Vagina (tissue), 2 donors: ENCODE data around the gene TPSD1. TPM values are rescaled to one million over a fixed set of nuclear protein-coding genes. Genes with fewer than 3 reads are reported as not detected.

ENCODE experiments used
- DNase-seq, 2 donors: peaks; one replicate each; pipeline ENCODE4 v3.0.0-alpha.2; 2017; ENCODE audit errors: extremely low spot score in 2 of 2
- H3K27ac ChIP-seq: fragments of 200-600 bp; sonication (generic); one replicate; pipeline ENCODE4 v1.5.1; 2019
- H3K27me3 ChIP-seq: fragments of 200-600 bp; sonication (generic); one replicate; pipeline ENCODE4 v1.5.1; 2019
- H3K36me3 ChIP-seq, 2 donors: fragments of 200-600 bp; sonication (generic); one replicate each; pipeline ENCODE4 v1.5.1; 2017 to 2019
- H3K4me1 ChIP-seq: fragments of 200-600 bp; sonication (generic); one replicate; pipeline ENCODE4 v1.5.1; 2019
- H3K4me3 ChIP-seq, 2 donors: fragments of 200-600 bp; sonication (generic); 1 replicate in 1 of 2; 2 replicates in 1 of 2; pipeline ENCODE4 v1.5.1; 2016 to 2019
- H3K9me3 ChIP-seq: fragments of 200-600 bp; sonication (generic); one replicate; pipeline ENCODE4 v1.5.1; 2019
- POLR2A ChIP-seq, 2 donors: fragments of 450-650 bp; IDR thresholded peaks; one replicate each; pipeline ENCODE4 v1.6.1; 2017; ENCODE audit warnings: antibody characterized with exemption in 2 of 2, mild to moderate bottlenecking in 2 of 2, moderate library complexity in 2 of 2
- POLR2AphosphoS5 ChIP-seq, 2 donors: sonication (generic); formaldehyde crosslinking; IDR thresholded peaks; one replicate each; pipeline ENCODE4 v1.9.0; 2017; ENCODE audit warnings: antibody characterized with exemption in 2 of 2, mild to moderate bottlenecking in 2 of 2, low read depth in 1 of 2; ENCODE audit not compliant: insufficient read depth in 1 of 2
- intact Hi-C: fragments of 100-400 bp; cut with DNase I; formaldehyde crosslinking; loops from one replicate; pipeline ENCODE4 v1.15.1; 2023
- total RNA-seq: library from RNA; depleted of rRNA; stranded (reverse); fragments of >200 nt; gene quantifications from one replicate; pipeline ENCODE4 v1.2.3, GENCODE V29; 2016
- TF ChIP-seq, protein P1 (sequence below), 3 experiments: fragments of 450-650 bp in 2 of 3; fragments of 200-600 bp in 1 of 3; sonication (generic) in 1 of 3; IDR thresholded peaks; one replicate each; pipeline ENCODE4 v1.5.1; 2017 to 2019; ENCODE audit warnings: antibody characterized with exemption in 3 of 3, mild to moderate bottlenecking in 2 of 3, moderate library complexity in 2 of 3

The TPSD1 gene
- total RNA-seq, 1 donor from 2014 or later = 7.1 TPM

DNA sequence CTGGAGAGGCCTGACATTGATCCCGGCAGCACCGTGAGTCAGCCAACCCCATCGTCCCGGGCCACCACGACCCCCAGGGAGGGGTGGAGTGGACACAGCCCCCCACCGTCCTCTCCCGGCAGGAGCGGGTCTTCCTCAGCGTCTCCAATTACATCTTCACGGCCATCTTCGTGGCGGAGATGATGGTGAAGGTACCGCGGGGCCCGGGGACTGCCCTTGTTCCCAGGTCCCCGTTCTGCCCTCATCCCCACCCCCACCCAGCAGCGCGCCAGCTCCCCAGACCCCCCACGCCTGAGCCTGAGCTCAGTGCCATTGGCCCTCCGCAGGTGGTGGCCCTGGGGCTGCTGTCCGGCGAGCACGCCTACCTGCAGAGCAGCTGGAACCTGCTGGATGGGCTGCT lies 45.4 kb upstream of the TPSD1 start:
- Histone ChIP-seq H3K4me1 (no peaks in the 10 kb centered on the region), H3K36me3 (peaks cover 0 to 3% of the 10 kb centered on the region in 2 donors), H3K4me3 (no peak overlapping the region), H3K27ac (no peak overlapping the region), H3K9me3 (no peaks in the 10 kb centered on the region), H3K27me3 (no peaks in the 10 kb centered on the region)
- TF ChIP-seq, protein P1, sequence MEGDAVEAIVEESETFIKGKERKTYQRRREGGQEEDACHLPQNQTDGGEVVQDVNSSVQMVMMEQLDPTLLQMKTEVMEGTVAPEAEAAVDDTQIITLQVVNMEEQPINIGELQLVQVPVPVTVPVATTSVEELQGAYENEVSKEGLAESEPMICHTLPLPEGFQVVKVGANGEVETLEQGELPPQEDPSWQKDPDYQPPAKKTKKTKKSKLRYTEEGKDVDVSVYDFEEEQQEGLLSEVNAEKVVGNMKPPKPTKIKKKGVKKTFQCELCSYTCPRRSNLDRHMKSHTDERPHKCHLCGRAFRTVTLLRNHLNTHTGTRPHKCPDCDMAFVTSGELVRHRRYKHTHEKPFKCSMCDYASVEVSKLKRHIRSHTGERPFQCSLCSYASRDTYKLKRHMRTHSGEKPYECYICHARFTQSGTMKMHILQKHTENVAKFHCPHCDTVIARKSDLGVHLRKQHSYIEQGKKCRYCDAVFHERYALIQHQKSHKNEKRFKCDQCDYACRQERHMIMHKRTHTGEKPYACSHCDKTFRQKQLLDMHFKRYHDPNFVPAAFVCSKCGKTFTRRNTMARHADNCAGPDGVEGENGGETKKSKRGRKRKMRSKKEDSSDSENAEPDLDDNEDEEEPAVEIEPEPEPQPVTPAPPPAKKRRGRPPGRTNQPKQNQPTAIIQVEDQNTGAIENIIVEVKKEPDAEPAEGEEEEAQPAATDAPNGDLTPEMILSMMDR (IDR thresholded peaks at IDR 0.05) = no peak
- no peak for TF ChIP-seq POLR2AphosphoS5 (IDR thresholded peaks at IDR 0.05; ENCODE audit: insufficient read depth in 1 of 2, low read depth in 1 of 2)
- no peak for TF ChIP-seq POLR2A (IDR thresholded peaks at IDR 0.05)
- DNase-seq = no peak
- intact Hi-C loops = no loop called here

DNA sequence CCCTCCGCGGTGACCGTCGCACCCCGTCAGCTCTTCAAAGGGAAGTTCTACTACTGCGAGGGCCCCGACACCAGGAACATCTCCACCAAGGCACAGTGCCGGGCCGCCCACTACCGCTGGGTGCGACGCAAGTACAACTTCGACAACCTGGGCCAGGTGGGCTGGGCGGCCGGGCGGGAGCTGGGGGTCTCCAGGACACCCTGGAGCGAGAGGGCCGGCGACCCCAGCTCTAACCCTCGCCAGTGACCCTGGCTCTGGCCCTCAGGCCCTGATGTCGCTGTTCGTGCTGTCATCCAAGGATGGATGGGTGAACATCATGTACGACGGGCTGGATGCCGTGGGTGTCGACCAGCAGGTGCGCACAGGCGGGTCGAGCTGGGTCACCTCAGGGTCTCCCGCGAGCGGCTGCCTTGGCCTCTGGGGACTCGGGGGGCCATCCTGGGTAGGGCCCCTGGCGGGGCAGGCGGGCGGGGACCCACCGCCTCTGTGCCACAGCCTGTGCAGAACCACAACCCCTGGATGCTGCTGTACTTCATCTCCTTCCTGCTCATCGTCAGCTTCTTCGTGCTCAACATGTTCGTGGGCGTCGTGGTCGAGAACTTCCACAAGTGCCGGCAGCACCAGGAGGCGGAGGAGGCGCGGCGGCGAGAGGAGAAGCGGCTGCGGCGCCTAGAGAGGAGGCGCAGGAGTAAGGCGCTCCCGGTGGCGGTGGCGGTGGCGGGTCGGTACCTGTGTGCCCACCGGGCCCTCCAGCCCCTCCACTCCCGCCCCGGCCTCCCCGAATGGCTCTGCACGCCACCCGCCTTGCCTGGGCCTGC lies 44.2 kb upstream of the TPSD1 start:
- H3K27ac ChIP-seq = no peak overlapping the region
- no peaks in the 10 kb centered on the region for H3K27me3 ChIP-seq
- no peak overlapping the region for H3K4me3 ChIP-seq
- DNase-seq = no peak
- H3K4me1 ChIP-seq = no peaks in the 10 kb centered on the region
- intact Hi-C loops = no loop called here
- H3K9me3 ChIP-seq = no peaks in the 10 kb centered on the region
- peaks cover 0 to 3% of the 10 kb centered on the region in 2 donors for H3K36me3 ChIP-seq
- TF ChIP-seq POLR2AphosphoS5 (IDR thresholded peaks at IDR 0.05; ENCODE audit: insufficient read depth in 1 of 2, low read depth in 1 of 2) (no peak), POLR2A (IDR thresholded peaks at IDR 0.05) (no peak)
- TF ChIP-seq, protein P1 (IDR thresholded peaks at IDR 0.05) = no peak

DNA sequence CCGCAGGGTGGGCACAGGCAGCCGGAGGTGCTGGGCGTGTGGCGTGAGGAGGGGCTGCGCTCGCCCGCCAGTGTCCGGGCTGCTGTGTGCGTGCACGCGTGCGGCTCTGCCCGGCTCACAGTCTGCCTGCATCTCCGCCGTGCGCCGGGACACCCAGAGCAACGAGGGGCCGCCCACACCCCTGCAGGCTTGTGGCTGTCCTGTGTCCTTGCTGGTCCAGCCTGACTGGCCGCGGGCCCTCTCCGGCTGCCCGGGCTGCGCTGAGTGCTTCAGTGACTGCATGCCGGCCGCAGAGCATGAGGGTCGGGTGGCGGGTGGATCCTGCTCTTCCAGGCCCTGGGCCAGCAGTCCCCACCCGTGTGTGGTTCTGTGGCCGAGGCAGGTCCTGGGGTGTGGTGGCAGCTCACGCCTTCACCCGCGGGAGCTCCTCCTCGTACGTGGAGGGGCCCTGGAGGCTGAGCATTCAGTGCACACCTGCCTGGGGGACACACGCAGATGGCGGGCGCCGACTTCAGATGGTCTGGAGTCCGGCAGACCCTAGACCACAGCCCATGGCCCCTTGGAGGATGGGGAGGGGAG lies 43.2 kb upstream of the TPSD1 start:
- intact Hi-C loops = no loop called here
- no peak for TF ChIP-seq POLR2AphosphoS5 (IDR thresholded peaks at IDR 0.05; ENCODE audit: insufficient read depth in 1 of 2, low read depth in 1 of 2)
- TF ChIP-seq, protein P1 (IDR thresholded peaks at IDR 0.05) = no peak
- no peak for TF ChIP-seq POLR2A (IDR thresholded peaks at IDR 0.05)
- Histone ChIP-seq H3K27ac (no peak overlapping the region), H3K9me3 (no peaks in the 10 kb centered on the region), H3K4me1 (no peaks in the 10 kb centered on the region), H3K4me3 (no peak overlapping the region), H3K27me3 (no peaks in the 10 kb centered on the region), H3K36me3 (peaks cover 0 to 3% of the 10 kb centered on the region in 2 donors)
- no peak for DNase-seq

DNA sequence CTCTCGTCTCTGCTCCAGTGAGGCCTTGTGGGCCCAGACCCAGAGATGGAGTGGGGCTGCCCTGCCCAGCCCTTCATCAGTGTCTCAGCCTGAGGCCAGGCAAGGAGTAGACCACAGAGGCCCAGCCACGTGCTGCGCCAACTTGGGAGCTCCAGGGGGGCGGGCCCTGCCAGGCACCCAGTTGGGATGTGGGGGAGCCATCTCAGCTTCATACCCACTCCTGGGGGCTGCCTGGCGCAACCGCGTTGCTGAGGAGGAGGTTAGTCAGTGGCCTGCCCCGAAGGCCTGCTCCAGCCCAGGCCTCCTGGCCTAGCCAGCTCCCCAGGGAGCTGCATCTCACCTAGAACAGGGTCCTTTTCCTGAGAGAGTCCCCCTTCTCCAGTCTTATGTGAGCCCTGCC lies 42.6 kb upstream of the TPSD1 start:
- intact Hi-C loops = no loop called here

More for the DNA sequence above, 42.6 kb upstream of the TPSD1 start:
- no peak overlapping the region for H3K27ac ChIP-seq
- DNase-seq = no peak
- TF ChIP-seq POLR2AphosphoS5 (IDR thresholded peaks at IDR 0.05; ENCODE audit: insufficient read depth in 1 of 2, low read depth in 1 of 2) (no peak), POLR2A (IDR thresholded peaks at IDR 0.05) (no peak)
- TF ChIP-seq, protein P1 (IDR thresholded peaks at IDR 0.05) = no peak
- H3K36me3 ChIP-seq = peaks cover 0 to 3% of the 10 kb centered on the region in 2 donors
- H3K27me3 ChIP-seq = no peaks in the 10 kb centered on the region
- H3K4me1 ChIP-seq = no peaks in the 10 kb centered on the region
- H3K9me3 ChIP-seq = no peaks in the 10 kb centered on the region
- H3K4me3 ChIP-seq = no peak overlapping the region
